ENCODE results near the gene TWIST2. TPM values are rescaled to one million over a fixed set of nuclear protein-coding genes. Genes with fewer than 3 reads are reported as not detected.

TWIST2 gene
- total and polyA plus RNA-seq, 9 of the 15 experiments (the other 6 are each of a cell fraction or from before 2014, with no cell fraction given) = not detected

DNA sequence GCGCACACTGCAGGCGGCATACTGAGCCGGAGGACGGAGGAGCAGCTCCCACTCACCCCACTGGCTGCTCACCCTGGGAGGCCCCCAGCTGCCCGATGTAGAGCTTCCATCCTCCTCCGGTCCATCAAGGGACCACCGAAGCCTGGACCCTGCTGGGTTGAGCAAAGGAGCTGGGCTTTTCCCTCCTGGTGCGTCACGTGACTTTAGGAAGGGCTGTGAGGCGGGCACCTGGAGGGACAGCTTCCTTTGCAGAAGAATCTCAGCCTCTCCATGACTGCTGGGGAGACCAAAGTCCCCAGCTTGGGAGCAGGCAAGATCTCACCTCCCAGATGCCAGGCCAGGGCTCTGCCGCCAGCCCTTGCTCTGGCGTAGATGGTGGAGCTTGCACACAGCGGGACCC is 102.7 kb downstream of the TWIST2 start:
- WGBS (ENCODE audit: insufficient coverage, low coverage, missing lambda C conversion rate) = 0% methylated on average over 8 of the region's 13 CpGs
- CTCF ChIA-PET (ENCODE audit: low intra/inter-chr PET ratio) = no interaction called here
- Histone ChIP-seq H4K20me1 (replicated peaks; ENCODE audit: control insufficient read depth, insufficient read depth, low read length) (no peaks in the 10 kb centered on the region), H3K36me3 (ENCODE audit: control insufficient read depth, insufficient read depth, low read length) (no peaks in the 10 kb centered on the region), H3K79me2 (ENCODE audit: control insufficient read depth, insufficient read depth, low read length) (no peaks in the 10 kb centered on the region), H3K9me3 (replicated peaks; ENCODE audit: control insufficient read depth, insufficient read depth, low read depth, low read length) (no peaks in the 10 kb centered on the region), H2AFZ (ENCODE audit: low read depth, low read length) (no peak overlapping the region), H3K27ac (ENCODE audit: extremely low read depth, low read depth, low read length) (no peak overlapping the region), H3K4me2 (ENCODE audit: insufficient read depth, low read length) (no peak overlapping the region), H3K9me1 (ENCODE audit: control insufficient read depth, insufficient read depth, low read length) (no peaks in the 10 kb centered on the region), H3K4me1 (replicated peaks in 1 of 2; ENCODE audit: control insufficient read depth in 2 of 2, insufficient read depth in 2 of 2, low read length in 2 of 2) (no peaks in the 10 kb centered on the region), H3K27me3 (ENCODE audit: control insufficient read depth in 2 of 2, insufficient read depth in 2 of 2, low read length in 2 of 2) (peaks cover 2 to 23% of the 10 kb centered on the region in 2 experiments; a peak in 3 of 5 replicates), H3K4me3 (no peak overlapping the region), H3K9ac (ENCODE audit: insufficient read depth in 1 of 2, low read depth in 2 of 2, low read length in 2 of 2) (no peak overlapping the region)
- intact Hi-C loops (cut with micrococcal nuclease) = no loop called here
- DNase-seq (ENCODE audit: extremely low read depth in 1 of 4, low spot score in 3 of 4) (no peak), ATAC-seq (no peak), FAIRE-seq (no peak)
- no TSS peak for BruUV-seq (replicated peaks)
- in situ Hi-C loops (cut with MboI) = no loop called here
- TF ChIP-seq, protein P1, sequence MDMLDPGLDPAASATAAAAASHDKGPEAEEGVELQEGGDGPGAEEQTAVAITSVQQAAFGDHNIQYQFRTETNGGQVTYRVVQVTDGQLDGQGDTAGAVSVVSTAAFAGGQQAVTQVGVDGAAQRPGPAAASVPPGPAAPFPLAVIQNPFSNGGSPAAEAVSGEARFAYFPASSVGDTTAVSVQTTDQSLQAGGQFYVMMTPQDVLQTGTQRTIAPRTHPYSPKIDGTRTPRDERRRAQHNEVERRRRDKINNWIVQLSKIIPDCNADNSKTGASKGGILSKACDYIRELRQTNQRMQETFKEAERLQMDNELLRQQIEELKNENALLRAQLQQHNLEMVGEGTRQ (CRISPR knock-in tag; IDR thresholded peaks at IDR 0.05) = peak; percentile 36; the same call in 1 of the 2 replicates
- TF ChIP-seq PHB (CRISPR knock-in tag; IDR thresholded peaks at IDR 0.05) = no peak
- peak; percentile 71 for TF ChIP-seq TFE3 (CRISPR knock-in tag; IDR thresholded peaks at IDR 0.05)
- no peak for TF ChIP-seq RREB1 (CRISPR knock-in tag; IDR thresholded peaks at IDR 0.05)
- peak; percentile 66 for TF ChIP-seq RAD51 (IDR thresholded peaks at IDR 0.05; ENCODE audit: borderline replicate concordance, low read depth)
- no peak for TF ChIP-seq ZBTB8A (IDR thresholded peaks at IDR 0.05; ENCODE audit: partially characterized antibody)
- POLR2A ChIA-PET = no interaction called here

Measured in K562 (cell line).